Left ventricle myocardium superior (tissue), 1 donor: ENCODE data around the gene GSE1. TPM values are rescaled to one million over a fixed set of nuclear protein-coding genes. Genes with fewer than 3 reads are reported as not detected.

Experiments
- ATAC-seq: fragments of 200-7000 bp; cut with Tn5 transposase; one replicate; pipeline ENCODE4 v1.9.1; 2020; ENCODE audit warnings: mild to moderate bottlenecking, moderate library complexity
- DNase-seq: peaks from one replicate; pipeline ENCODE4 v3.0.0-alpha.2; 2020
- intact Hi-C: fragments of 100-400 bp; cut with micrococcal nuclease; formaldehyde crosslinking; loops from one replicate; pipeline ENCODE4 v1.11.0; 2022
- total RNA-seq: library from RNA; stranded (reverse); fragmentation: NEBNext Ultra II Directional; extraction: Animal tissue kit (Norgen Biotek cat#: 25700); gene quantifications from one replicate; pipeline ENCODE4 v1.2.1, GENCODE V29; 2021
- donor health status: DM: no; HTN: yes; CAD: no; lungs with severe emphysema.

Gene GSE1
- total RNA-seq, 1 donor from 2014 or later, result 40.4 TPM

- no peak for DNase-seq
- intact Hi-C loops, result no loop called here
- ATAC-seq, result no peak
Measured at GRCh38 chr16:85698459-85698891, 85.4 kb downstream of the GSE1 start.

GRCh38 chr16:85698935-85699558 is 85.9 kb downstream of the GSE1 start:
- DNase-seq (no peak), ATAC-seq (peak; percentile 18)
- intact Hi-C loops, result no loop called here

DNA sequence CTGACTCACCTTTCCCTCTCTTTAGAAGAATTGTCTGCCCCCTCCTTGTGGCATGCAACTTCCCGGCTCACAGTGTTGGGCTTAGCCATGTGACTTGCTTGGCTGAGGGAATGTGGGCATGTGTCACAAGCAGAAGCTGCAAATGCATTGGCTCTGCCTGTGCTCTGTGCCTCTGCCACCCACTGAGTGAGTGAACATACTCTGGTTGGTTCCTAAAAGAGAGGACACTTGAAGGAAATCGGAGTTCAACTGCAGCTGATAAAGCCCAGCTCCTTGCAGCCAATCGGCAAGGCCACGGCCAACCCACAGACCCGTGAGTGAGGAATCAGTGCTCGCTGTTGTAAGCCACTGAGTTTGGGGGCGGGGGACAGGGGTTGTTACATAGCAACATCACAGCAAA is 86.5 kb downstream of the GSE1 start:
- DNase-seq (peak; percentile 46), ATAC-seq (peak; percentile 94)
- intact Hi-C loops, result no loop called here

DNA sequence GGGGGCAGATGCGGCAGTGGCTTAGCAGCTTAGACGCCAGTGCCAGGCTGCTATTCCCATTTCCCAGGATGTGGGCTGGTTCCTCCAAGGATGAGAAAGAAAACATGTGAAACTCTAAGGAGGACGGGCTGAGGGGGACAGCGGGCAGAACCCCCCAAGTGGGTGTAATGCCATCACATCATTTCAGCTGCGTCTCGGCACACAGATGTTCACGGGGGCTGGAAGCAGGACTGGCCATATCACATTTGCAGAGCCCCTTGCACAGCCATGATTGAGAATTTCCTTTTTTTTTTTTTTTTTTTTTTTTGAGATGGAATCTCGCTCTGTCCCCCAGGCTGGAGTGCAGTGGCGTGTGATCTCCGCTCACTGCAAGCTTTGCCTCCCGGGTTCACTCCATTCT is 90.9 kb downstream of the GSE1 start:
- intact Hi-C loops, result no loop called here
- ATAC-seq (no peak), DNase-seq (no peak)

GRCh38 chr16:85704900-85705846 is 92.1 kb downstream of the GSE1 start:
- intact Hi-C loops, result no loop called here
- no peak for DNase-seq
- no peak for ATAC-seq

DNA sequence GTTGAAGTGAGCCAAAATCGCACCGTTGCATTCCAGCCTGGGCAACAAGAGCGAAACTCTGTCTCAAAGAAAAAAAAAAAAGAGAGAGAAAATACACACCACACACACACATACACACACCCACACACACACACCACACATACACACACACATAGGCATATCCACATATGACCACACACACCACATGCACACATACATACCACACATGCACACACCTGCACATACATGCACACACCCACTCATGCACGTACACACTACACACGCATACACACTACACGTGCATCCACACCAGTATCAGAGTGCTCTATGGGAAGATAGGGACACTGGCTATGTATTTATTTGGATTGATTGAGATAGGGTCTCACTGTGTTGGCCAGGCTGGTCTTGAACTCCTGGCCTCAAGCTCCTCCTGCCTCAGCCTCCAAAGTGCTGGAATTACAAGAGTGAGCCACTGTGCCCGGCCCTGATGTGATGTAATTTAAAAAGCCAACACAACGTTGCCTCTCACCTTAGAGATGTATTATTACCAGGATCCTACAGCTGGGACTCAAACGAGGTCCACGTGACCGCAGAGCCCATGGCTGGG is 93.4 kb downstream of the GSE1 start:
- ATAC-seq (no peak), DNase-seq (no peak)
- intact Hi-C loops, result no loop called here

DNA sequence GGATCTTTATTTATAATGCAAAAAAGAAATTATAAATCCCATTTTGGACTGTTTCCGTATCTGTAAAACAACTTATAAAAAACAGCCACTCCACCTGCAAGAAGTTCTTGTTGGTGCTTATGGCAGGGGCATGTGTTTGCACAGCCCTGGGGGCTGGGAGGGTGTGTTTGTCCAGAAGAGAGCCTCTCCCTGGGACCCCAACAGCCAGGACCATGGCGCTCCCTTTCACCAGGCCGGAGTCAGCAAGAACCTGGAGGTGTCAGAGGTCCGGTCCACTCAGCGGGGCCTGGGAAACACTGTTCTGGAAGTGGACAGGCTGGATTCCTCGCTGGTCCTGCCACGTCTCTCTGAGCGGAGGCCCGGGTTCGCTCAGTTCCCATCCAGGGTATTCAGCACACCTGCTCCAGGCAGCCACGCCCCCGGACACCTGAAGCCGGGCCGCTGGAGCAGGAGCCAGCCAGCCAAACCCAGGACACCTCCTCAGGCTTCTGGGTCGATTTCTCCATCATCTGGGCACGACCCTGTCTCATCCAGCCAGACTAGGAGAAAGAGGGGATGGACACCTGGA is 94.5 kb downstream of the GSE1 start:
- intact Hi-C loops, result no loop called here
- ATAC-seq, result no peak

GRCh38 chr16:85708338-85708737 is 95.2 kb downstream of the GSE1 start:
- intact Hi-C loops, result no loop called here
- DNase-seq (no peak), ATAC-seq (no peak)

More for the DNA sequence above, 94.5 kb downstream of the GSE1 start:
- DNase-seq, result no peak

- intact Hi-C loops, result no loop called here
- DNase-seq (no peak), ATAC-seq (no peak)
Measured at GRCh38 chr16:85709766-85710585, 96.9 kb downstream of the GSE1 start.

DNA sequence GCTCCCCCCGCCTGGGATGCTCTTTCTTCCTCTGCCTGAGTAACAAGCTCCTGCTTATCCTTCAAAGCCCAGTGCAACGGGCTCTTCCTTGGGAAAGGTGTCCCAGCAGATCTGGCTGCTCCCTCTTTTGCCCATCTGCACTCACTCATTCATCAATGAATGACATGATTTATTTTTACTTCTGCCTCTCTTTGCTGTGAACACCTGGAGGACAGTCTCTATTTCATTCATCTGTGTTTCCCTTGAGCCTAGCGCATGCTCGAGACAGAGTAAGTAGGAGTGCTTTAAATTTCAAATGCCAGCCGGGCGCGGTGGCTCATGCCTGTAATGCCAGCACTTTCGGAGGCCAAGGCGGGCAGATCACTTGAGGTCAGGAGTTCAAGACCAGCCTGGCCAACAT is 97.6 kb downstream of the GSE1 start:
- no peak for DNase-seq
- no peak for ATAC-seq

GRCh38 chr16:85711982-85712587 is 99.0 kb downstream of the GSE1 start:
- intact Hi-C loops, result no loop called here

More for the DNA sequence above, 97.6 kb downstream of the GSE1 start:
- intact Hi-C loops, result no loop called here

DNA sequence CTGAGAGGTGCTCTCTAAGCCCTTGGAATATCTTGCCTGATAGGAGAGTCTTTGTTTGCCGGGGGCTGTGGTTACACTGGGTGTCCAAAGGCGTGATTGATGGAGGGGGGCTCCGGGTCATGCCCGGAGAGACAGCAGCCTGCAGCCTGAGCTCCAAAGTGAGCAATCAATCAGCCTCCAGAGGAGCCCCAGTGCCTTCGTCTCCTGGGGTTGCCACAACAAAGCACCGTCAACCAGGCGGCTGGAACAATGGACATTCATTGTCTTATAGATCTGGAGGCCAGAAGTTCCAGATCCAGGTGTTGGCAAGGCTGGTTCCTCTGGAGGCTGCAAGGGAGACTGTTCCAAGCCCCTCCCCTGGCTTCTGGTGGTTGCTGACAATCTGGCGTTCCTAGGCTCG is 99.7 kb downstream of the GSE1 start:
- no peak for DNase-seq
- intact Hi-C loops, result no loop called here
- no peak for ATAC-seq

More at GRCh38 chr16:85711982-85712587, 99.0 kb downstream of the GSE1 start:
- ATAC-seq (no peak), DNase-seq (no peak)

- DNase-seq (no peak), ATAC-seq (no peak)
- intact Hi-C loops, result no loop called here
Measured at GRCh38 chr16:85715169-85716021, 102.3 kb downstream of the GSE1 start.

- no peak for DNase-seq
- intact Hi-C loops, result no loop called here
- ATAC-seq, result no peak
Measured at GRCh38 chr16:85716022-85716679, 103.0 kb downstream of the GSE1 start.

DNA sequence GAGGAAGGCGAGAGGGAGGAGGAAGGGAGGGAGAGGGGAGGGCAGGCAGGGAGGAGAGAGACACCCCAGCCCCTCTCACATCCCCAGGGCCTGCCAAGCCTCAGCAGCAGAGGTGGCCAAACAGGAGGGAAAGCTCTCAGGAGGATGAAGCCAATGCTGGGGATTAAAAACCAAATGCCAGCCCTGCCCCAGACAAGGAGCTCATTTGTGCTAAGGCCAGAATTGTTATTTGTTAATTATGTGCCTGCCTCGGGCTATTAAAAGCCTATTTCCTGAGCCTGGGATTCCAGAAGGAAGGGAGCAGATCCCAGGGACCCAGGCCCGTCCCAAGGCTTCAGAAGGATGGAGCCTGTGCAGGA is 103.5 kb downstream of the GSE1 start:
- DNase-seq (no peak), ATAC-seq (no peak)
- intact Hi-C loops, result no loop called here

GRCh38 chr16:85717393-85718152 is 104.5 kb downstream of the GSE1 start:
- intact Hi-C loops, result no loop called here
- ATAC-seq (peak; percentile 70), DNase-seq (peak; percentile 74)

DNA sequence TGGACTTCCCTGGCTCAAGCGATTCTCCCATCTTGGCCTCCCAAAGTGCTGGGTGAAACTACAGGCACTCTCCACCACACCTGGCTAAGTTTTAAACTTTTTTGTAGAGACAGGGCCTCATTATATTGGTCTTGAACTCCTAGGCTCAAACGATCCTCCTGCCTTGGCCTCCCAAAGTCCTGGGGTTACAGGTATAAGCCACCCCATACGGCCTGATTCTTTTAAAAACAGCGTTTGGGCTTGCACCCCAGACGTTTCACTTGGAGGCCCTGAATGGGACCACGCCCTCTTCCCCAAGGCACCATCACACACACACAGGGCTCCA is 105.0 kb downstream of the GSE1 start:
- no peak for ATAC-seq
- no peak for DNase-seq
- intact Hi-C loops, result no loop called here
